ENCODE measurements around the gene ZBED4. TPM values are rescaled to one million over a fixed set of nuclear protein-coding genes. Genes with fewer than 3 reads are reported as not detected.
A peak's percentile ranks its signal among the peaks of the same experiment; 100 is the strongest.

ZBED4 gene
- total RNA-seq, 2 experiments from 2014 or later: 14.8 to 15.0 TPM

DNA sequence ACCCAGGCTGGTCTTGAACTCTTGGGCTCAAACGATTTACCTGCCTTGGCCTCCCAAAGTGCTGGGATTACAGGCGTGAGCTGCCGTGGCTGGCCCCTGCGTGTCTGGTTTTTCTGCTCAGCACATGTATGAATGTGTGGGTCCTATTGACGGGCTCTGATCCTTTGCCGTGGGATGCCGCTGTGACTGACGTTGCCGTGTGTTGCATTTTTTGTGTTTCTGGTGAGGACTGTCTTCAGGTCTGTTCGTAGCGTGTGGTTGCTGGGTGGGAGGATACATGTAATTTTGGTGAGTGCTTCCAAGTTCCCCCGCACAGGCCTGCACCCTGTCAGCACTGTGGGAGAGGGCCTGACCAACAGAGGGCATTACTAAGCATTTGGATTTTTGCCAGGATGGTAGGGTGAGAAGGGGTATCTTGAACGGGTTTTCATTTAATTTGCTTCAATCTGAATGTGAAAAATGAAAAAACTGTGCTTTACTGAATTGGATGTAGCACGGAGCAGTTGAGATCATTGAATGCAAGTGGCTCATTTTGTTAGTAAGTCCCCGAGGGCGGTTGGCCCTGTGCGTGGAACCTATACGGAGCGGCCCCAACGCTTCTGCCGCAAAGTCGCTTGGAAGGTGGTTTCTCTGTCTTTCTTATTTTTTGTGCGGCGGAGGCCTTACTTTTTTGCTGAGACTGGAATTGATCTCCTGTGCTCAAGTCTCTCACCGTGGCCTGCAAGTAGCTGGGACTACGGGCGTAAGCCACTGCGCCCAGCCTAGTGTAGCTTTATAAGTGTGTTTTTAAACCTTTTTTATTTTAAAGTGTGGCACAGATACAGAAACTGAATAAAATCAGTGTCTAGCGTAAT is 8.2 kb downstream of the ZBED4 start:
- TF ChIP-seq, protein P1, sequence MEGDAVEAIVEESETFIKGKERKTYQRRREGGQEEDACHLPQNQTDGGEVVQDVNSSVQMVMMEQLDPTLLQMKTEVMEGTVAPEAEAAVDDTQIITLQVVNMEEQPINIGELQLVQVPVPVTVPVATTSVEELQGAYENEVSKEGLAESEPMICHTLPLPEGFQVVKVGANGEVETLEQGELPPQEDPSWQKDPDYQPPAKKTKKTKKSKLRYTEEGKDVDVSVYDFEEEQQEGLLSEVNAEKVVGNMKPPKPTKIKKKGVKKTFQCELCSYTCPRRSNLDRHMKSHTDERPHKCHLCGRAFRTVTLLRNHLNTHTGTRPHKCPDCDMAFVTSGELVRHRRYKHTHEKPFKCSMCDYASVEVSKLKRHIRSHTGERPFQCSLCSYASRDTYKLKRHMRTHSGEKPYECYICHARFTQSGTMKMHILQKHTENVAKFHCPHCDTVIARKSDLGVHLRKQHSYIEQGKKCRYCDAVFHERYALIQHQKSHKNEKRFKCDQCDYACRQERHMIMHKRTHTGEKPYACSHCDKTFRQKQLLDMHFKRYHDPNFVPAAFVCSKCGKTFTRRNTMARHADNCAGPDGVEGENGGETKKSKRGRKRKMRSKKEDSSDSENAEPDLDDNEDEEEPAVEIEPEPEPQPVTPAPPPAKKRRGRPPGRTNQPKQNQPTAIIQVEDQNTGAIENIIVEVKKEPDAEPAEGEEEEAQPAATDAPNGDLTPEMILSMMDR (IDR thresholded peaks at IDR 0.05): no peak
- Histone ChIP-seq H3K27me3 (ENCODE audit: control insufficient read depth in 1 of 2, insufficient read depth in 2 of 2, low read length in 2 of 2) (no peaks in the 10 kb centered on the region), H3K4me3 (ENCODE audit: low read length) (no peak overlapping the region), H3K27ac (ENCODE audit: low read depth in 1 of 2, low read length in 2 of 2) (no peak overlapping the region), H3K36me3 (ENCODE audit: insufficient read depth, low read length) (peaks cover 3% of the 10 kb centered on the region), H3K9me3 (ENCODE audit: control insufficient read depth in 1 of 2, insufficient read depth in 1 of 2, low read length in 2 of 2) (peaks cover 13% of the 10 kb centered on the region in 2 experiments), H3K4me1 (ENCODE audit: insufficient read depth, low read length) (peaks cover 37% of the 10 kb centered on the region)
- peak overlapping the region; percentile 31 for H3K4me3 Mint-ChIP-seq
- POLR2A ChIA-PET: interaction anchor here (1.0 kb wide), 1 partner anchor 23 kb away, joined by 3 read pairs; no protein-coding TSS in a partner anchor
- intact Hi-C loops (cut with DNase I, micrococcal nuclease): no loop called here
- CTCF ChIA-PET: interaction anchor here (0.9 kb wide), 1 partner anchor 18 kb away, joined by 4 read pairs; no protein-coding TSS in a partner anchor
- DNase-seq: no peak
- no peaks in the 10 kb centered on the region for H3K27me3 Mint-ChIP-seq
- peaks cover 15% of the 10 kb centered on the region for H3K36me3 Mint-ChIP-seq (ENCODE audit: low read depth)
- ATAC-seq (ENCODE audit: poor library complexity): no peak
- peaks cover 63% of the 10 kb centered on the region for H3K4me1 Mint-ChIP-seq (ENCODE audit: low read depth)
- H3K9me3 Mint-ChIP-seq: no peaks in the 10 kb centered on the region
- H3K27ac Mint-ChIP-seq: peak overlapping the region; percentile 51

DNA sequence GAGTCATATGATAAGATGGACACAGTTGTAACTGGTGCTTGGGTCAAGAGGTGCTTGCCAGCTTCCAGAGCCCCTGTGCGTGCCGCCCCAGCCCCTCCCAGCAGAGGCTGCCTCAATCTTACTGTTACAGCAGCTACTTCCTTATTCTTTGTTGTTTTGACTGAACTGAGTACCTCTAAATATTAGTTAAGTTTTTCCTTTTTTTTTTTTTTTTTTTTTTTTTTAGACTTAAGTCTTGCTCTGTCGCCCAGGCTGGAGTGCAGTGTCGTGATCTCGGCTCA is 8.8 kb downstream of the ZBED4 start:
- Mint-ChIP-seq H3K27me3 (no peaks in the 10 kb centered on the region), H3K4me3 (no peak overlapping the region)
- POLR2A ChIA-PET: no interaction called here

DNA sequence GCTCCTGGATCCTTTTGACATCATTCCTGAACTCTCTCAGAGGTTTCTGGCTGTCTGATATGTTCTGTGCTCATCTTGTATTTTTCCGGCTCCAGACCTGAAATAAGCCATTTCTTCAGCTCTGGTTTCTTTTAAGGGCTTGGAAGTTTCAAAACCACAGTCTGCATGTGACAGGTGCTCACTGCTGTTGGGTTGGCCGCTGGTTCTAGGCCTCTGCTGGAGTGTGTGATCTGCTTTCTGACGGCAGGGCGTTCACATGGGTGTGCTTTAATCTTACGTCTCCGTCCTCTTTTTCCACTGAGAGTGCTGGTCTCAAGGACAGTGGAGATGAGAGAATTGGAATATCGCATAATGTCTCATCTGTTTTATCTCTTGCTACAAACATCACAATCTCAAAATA is 10.3 kb downstream of the ZBED4 start:
- H3K36me3 Mint-ChIP-seq (ENCODE audit: low read depth): peaks cover 34% of the 10 kb centered on the region
- no peaks in the 10 kb centered on the region for H3K27me3 Mint-ChIP-seq
- no peak overlapping the region for H3K4me3 ChIP-seq (ENCODE audit: low read length)
- H3K9me3 ChIP-seq (ENCODE audit: control insufficient read depth in 1 of 2, insufficient read depth in 1 of 2, low read length in 2 of 2): peaks cover 13 to 16% of the 10 kb centered on the region in 2 experiments
- DNase-seq (peak in 1 of 14 experiments; percentile 45), ATAC-seq (ENCODE audit: poor library complexity) (peak; percentile 57)
- ChIA-PET POLR2A (no interaction called here), CTCF (no interaction called here)
- no peaks in the 10 kb centered on the region for H3K36me3 ChIP-seq (ENCODE audit: insufficient read depth, low read length)
- H3K27ac Mint-ChIP-seq: peak overlapping the region; percentile 70
- TF ChIP-seq, protein P1 (IDR thresholded peaks at IDR 0.05): no peak
- intact Hi-C loops (cut with DNase I, micrococcal nuclease): no loop called here
- H3K27ac ChIP-seq (ENCODE audit: low read depth in 1 of 2, low read length in 2 of 2): no peak overlapping the region
- no peaks in the 10 kb centered on the region for H3K27me3 ChIP-seq (ENCODE audit: control insufficient read depth in 1 of 2, insufficient read depth in 2 of 2, low read length in 2 of 2)
- no peak overlapping the region for H3K4me3 Mint-ChIP-seq
- H3K9me3 Mint-ChIP-seq: peaks cover 3% of the 10 kb centered on the region
- peaks cover 74% of the 10 kb centered on the region for H3K4me1 Mint-ChIP-seq (ENCODE audit: low read depth)
- peaks cover 43% of the 10 kb centered on the region for H3K4me1 ChIP-seq (ENCODE audit: insufficient read depth, low read length)

More for the DNA sequence above, 8.8 kb downstream of the ZBED4 start:
- no peak for DNase-seq
- H3K9me3 ChIP-seq (ENCODE audit: control insufficient read depth in 1 of 2, insufficient read depth in 1 of 2, low read length in 2 of 2): peaks cover 13 to 16% of the 10 kb centered on the region in 2 experiments
- H3K4me3 ChIP-seq (ENCODE audit: low read length): no peak overlapping the region
- Mint-ChIP-seq H3K4me1 (ENCODE audit: low read depth) (peaks cover 69% of the 10 kb centered on the region), H3K9me3 (no peaks in the 10 kb centered on the region), H3K36me3 (ENCODE audit: low read depth) (peaks cover 21% of the 10 kb centered on the region), H3K27ac (peak overlapping the region; percentile 51)
- no peaks in the 10 kb centered on the region for H3K36me3 ChIP-seq (ENCODE audit: insufficient read depth, low read length)
- CTCF ChIA-PET: interaction anchor here (0.9 kb wide), 1 partner anchor 18 kb away, joined by 4 read pairs; no protein-coding TSS in a partner anchor
- intact Hi-C loops (cut with DNase I, micrococcal nuclease): no loop called here
- H3K27me3 ChIP-seq (ENCODE audit: control insufficient read depth in 1 of 2, insufficient read depth in 2 of 2, low read length in 2 of 2): no peaks in the 10 kb centered on the region
- H3K27ac ChIP-seq (ENCODE audit: low read depth in 1 of 2, low read length in 2 of 2): no peak overlapping the region
- peaks cover 37% of the 10 kb centered on the region for H3K4me1 ChIP-seq (ENCODE audit: insufficient read depth, low read length)
- no peak for ATAC-seq (ENCODE audit: poor library complexity)
- TF ChIP-seq, protein P1 (IDR thresholded peaks at IDR 0.05): no peak
